Hippocampal formation (tissue), 2 donors: Measurements from ENCODE around the gene CTNNA2.

Source experiments
- DNase-seq, 2 donors: peaks; one replicate each; lab custom pipeline; 2025; lab: John Stamatoyannopoulos, UW

Gene CTNNA2

GRCh38 chr2:79612999-79613398, 100.1 kb downstream of the CTNNA2 start:
- no peak for DNase-seq

- DNase-seq: no peak
These were observed 106.6 kb downstream of the CTNNA2 start for GRCh38 chr2:79619442-79619841.

- DNase-seq: no peak
These were observed 107.1 kb downstream of the CTNNA2 start for GRCh38 chr2:79619976-79620375.

GRCh38 chr2:79620679-79621078, 107.8 kb downstream of the CTNNA2 start:
- no peak for DNase-seq

GRCh38 chr2:79621252-79621651, 108.4 kb downstream of the CTNNA2 start:
- no peak for DNase-seq

- DNase-seq: no peak
These were observed 108.9 kb downstream of the CTNNA2 start for GRCh38 chr2:79621755-79622154.

GRCh38 chr2:79622508-79622907, 109.7 kb downstream of the CTNNA2 start:
- no peak for DNase-seq

- DNase-seq: no peak
These were observed 114.4 kb downstream of the CTNNA2 start for GRCh38 chr2:79627237-79627636.

- no peak for DNase-seq
These were observed 117.2 kb downstream of the CTNNA2 start for GRCh38 chr2:79630060-79630459.

- DNase-seq: no peak
These were observed 118.2 kb downstream of the CTNNA2 start for GRCh38 chr2:79630972-79631557.

GRCh38 chr2:79638410-79638809, 125.6 kb downstream of the CTNNA2 start:
- DNase-seq: no peak

- DNase-seq: no peak
These were observed 126.1 kb downstream of the CTNNA2 start for GRCh38 chr2:79638954-79639353.

GRCh38 chr2:79640001-79640400, 127.2 kb downstream of the CTNNA2 start:
- DNase-seq: no peak

- DNase-seq: peak in 1 of 2 donors; percentile 13
These were observed 136.7 kb downstream of the CTNNA2 start for GRCh38 chr2:79649531-79649930.

GRCh38 chr2:79660557-79660956, 147.7 kb downstream of the CTNNA2 start:
- DNase-seq: peak in 1 of 2 donors; percentile 2

- DNase-seq: no peak
These were observed 152.2 kb downstream of the CTNNA2 start for GRCh38 chr2:79665091-79665490.

- DNase-seq: no peak
These were observed 153.6 kb downstream of the CTNNA2 start for GRCh38 chr2:79666430-79666829.

GRCh38 chr2:79669714-79670113, 156.9 kb downstream of the CTNNA2 start:
- no peak for DNase-seq

- DNase-seq: no peak
These were observed 157.3 kb downstream of the CTNNA2 start for GRCh38 chr2:79670198-79670597.

- no peak for DNase-seq
These were observed 174.0 kb downstream of the CTNNA2 start for GRCh38 chr2:79686884-79687283.

GRCh38 chr2:79695248-79695647, 182.4 kb downstream of the CTNNA2 start:
- no peak for DNase-seq

- no peak for DNase-seq
These were observed 184.3 kb downstream of the CTNNA2 start for GRCh38 chr2:79697200-79697599.

GRCh38 chr2:79700651-79701050, 187.8 kb downstream of the CTNNA2 start:
- no peak for DNase-seq

- DNase-seq: peak in 1 of 2 donors; percentile 20
These were observed 190.1 kb downstream of the CTNNA2 start for GRCh38 chr2:79702905-79703304.
